HL-60/S4 treated with retinoic acid at 250 ng/mL for 4 days and 3 days (cell line): ENCODE data around the gene NPS.

ENCODE experiments used
- in situ Hi-C: fragments of 300-500 bp; cut with MboI; formaldehyde crosslinking; loops from 2 replicates; pipeline ENCODE4 v1.7.0; 2022; ENCODE audit warnings: low sequenced_read_pairs

The NPS gene

DNA sequence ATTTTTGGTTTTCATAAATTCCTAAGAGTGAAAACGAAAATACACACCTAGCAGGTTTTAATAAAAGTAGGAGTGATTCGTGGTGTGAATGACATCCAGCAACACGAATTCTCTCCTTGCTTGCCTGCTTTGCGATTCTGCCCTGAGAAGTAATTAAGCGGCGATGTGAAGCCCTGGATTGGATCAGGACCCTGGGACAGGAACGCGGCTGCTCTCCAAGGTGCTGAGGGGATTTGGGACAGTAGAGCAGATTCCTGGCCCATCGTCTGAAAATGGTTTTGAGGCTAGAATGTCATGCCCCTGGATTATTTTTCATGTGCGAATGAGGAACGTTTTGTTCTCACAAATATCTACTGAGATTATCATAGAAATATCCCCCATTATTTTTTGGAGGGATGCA lies 7.8 kb downstream of the NPS start:
- in situ Hi-C loops, result no loop called here

DNA sequence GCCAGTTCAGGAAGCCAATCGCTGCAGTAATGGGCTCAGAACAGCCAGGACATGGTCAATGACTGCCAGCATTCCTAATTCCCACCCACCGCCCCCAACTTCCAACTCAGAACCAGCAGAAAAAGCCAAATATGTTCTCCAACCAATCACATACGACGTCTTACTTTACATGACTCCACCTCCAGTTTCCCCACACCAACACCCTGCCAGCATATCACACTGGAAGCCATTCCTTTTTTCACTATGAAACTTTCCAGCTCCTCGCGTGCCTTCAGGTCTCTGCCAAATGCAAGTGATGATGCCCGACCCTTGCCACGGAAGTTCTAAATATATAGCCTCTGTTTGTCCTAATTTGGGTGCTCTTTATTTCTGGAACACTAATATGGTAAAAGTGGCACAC lies 12.5 kb downstream of the NPS start:
- in situ Hi-C loops, result no loop called here

DNA sequence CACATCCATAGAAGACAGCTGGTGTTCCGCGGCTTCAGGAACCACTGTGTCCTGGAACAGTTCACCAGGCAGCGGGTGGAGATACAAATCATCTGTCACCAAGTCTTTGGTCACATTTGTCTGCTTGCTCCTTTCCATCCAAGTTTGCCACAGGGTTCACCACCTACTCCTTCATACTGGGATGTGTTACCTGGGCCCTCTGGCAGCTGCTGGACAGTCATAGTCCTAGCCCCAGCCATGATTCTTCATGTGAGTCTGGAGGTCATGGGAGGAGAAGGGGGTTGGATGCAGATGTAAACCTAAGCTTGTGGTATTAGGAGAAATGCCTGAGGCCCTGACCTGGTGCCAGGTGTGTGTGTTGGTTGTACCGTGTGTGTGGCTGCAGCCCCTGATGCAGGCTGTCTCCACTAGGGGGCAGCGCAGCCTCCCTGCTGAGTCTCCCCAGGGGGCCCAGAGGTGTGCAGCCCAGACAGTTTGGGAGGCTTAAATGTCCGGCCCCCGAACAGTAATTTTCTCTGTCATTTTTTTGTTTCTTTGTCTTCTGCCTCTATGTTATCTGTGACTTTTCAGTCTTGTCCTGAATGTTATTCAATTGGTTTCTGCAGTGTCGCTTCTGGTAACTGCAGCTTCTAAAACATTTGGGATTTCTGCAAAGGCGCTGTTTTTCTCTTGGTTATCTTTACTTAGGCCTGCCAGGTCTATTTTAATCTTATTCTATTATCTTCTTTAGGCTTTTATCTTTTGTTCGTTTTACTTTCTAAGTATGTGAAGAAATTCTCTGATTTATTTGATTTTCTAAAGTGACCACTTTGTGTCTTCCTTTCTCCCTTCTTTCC lies 14.8 kb downstream of the NPS start:
- in situ Hi-C loops, result no loop called here

DNA sequence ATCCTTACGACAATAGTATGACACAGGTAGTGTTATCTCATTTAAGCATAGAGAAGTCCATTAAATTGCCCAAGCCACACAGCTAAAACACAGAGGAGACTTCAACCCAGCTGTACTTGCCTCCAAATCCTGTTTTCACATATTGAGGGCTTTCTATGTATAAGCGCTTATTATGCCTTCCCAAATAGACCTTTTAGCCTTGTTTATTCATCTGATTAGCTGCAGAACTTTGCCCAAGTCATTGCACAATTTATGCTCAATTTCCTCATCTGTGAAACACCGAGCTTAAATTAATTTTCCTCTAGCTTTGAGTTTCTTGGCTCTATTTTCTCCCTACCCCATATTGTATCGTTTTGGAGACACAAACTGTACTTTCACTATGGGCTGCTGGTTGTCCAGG lies 15.5 kb downstream of the NPS start:
- in situ Hi-C loops, result no loop called here

DNA sequence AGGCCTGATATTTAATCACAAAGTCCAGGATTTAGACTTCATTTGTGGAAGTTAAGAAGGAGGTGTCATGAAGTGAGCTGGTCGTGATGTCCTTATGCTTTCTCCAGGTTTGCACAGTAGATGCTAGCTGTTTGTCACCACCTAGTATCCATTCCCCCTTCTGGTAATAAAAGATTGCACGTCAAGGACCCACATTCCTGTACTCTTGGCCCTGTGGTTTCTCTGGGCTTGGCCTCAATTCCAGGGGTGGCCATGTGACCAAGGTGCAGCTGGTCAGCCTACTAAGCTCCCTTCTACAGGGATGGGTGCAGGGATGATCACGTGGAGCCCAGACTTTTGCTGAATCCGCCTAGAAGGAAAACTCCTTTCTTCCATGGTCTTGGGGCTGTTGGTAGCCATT lies 16.5 kb downstream of the NPS start:
- in situ Hi-C loops, result no loop called here

DNA sequence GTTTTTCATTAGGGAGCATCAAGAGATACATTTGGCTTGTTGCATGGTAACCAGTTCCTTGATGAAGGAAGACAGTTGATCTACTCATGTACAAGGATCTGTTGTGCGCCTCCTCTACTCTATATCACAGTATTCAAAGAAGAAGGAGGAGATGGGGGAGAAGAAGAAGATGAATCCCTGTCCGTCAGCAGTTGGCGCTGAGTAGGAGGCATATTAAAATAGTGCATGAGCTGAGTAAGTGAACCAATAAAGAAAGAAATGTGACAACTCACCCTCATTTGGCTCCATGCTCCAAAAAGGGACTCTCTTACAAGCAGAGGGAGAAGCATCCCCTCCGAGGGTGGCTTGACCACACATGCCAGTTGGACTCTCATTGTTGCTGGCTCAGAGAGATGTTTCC lies 20.1 kb downstream of the NPS start:
- in situ Hi-C loops, result no loop called here

DNA sequence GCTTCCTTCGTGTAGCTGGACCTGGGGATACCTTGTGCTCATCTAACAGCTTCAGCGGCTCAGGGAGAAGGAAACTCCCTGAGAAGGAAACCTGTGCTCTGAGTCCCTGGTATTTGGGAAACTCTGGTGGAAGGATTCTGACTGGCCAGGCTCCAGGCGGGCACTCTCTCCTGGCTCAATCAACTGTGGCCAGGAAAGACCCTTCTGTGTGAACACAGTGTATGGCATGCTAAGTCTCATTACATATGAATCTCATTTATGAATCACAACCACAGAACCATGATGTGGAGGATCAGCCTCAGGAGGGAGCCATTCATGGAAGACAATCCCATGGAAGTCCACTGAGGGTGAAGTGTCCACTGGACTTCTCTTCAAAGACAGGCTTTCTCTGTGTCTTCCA lies 20.9 kb downstream of the NPS start:
- in situ Hi-C loops, result no loop called here

DNA sequence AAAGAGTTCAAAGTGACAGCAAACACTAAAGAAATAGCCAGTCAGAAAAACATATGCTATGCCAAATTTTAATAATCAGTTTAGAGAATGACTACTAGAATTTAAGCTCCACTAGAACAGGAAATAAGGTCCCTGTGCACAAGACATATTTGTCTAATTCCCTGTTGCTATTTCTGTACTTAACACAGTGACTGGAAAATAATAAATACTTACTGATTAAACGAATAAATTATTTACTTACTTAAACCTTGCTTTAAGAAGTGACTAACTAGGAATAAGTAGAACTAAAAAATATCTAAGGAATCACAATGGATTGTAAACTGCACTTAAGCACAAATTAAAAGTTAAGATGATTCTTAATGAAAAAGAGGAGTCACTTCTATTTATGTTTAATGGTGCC lies 22.3 kb downstream of the NPS start:
- in situ Hi-C loops, result no loop called here

DNA sequence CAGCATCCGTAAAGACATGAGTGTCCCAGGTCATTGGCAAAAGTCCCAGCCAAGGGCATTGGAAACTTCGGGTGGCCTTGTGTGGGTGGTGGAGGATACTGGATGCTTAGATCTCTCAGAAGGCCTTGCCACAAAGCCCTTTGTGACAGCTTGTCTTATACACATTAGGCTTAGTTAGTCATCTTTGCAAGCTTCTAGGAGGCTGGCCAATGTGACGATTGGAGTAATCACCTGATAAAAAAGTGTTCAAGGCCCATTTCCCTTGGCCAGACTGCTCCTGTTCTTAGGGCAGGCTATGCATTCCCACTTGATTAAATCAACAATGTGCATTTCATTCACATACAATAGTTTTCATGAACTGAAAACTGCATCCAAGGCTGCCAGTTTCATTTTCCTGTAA lies 26.9 kb downstream of the NPS start:
- in situ Hi-C loops, result no loop called here

DNA sequence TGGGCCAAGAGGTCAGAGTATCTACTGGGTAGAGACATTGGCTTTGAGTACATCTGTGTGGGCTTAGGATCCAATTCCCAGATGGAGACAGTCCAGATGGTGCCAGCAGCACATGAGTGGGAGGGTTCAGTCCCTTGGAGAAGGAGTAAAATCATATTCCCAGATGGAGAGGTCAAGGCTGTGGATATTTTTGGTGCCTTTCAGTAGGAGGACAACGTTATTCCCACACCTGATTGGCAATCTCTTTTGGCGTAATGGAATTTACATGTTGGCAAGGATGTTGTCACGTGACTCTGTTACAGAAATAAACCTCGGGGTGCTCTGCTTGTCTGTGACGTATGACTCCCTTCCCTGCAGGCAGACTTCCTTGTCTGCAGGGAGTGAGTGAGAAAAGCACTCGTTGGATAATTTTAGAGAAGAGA lies 27.6 kb downstream of the NPS start:
- in situ Hi-C loops, result no loop called here

DNA sequence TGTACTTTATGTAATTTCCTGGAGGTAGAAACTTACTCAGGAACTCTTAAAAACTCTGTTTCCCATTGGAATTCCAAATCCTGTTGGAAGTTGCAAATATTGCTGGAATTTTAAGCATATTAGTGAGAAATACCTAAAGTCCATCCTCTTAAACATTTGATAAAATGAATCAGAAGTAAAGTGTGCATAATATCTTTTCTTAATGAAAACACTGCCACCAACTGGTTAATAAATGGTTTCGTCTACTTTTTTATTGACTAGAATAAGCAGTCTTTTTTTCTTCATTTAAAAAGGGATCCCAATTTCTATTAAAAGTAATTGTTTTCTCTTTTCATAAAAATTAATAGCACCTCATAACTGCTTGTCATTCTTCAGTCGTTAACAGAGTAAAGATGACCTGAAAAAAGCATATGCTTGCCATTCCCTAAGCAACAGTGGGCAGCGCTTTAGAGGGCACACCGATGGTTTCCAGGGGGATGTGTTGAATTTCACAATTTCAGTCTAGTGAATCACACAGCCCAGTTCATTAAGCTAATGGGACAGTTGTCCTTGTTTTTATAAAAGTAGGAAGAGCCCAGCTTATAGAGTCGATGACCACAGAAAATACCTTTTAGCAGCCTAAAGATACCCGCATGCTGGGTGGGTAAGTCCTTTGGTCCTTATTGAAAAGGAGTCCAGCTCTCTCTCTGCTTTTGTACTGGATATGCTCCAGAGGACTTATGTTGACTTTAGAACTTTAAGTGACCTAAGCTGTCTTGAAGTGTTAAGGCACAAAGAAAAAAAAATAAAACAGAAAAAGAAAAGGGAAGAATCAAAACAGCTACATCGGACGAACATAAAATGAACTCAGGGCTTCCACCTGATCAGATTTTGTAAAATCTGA lies 28.5 kb downstream of the NPS start:
- in situ Hi-C loops, result no loop called here

DNA sequence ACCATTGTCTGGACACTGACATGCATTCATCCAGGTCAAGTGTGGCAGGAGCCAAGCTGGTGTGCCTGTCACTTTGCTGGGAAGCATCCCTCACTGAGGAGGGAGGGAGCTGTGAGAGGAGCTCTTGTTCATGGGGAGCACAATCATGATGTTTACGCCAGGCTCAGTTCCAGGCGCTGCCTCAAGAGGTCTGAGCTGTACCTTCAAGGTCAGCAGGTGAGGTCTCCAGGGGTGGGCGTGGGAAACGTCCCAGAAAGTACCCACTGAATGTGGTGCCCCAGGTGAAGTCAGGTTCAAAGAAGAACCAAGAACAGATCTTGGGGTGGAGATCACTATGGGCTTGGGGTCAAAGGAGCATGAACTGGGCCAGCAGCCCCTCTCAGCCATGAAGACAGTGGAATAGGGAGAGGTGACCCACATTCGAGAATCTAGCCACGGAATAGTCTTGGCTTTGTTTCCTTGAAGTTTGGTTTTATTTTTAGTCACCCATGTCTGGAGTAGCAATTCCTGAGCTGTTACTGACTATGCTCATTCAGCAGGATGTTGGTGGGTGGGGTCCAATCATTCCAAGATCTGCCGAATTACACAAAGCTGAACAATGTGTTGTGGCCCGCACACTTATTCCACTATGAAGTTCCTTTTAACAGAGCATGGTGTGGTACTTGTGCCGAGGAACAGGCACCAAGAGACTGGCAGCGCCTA lies 29.3 kb downstream of the NPS start:
- in situ Hi-C loops, result no loop called here

DNA sequence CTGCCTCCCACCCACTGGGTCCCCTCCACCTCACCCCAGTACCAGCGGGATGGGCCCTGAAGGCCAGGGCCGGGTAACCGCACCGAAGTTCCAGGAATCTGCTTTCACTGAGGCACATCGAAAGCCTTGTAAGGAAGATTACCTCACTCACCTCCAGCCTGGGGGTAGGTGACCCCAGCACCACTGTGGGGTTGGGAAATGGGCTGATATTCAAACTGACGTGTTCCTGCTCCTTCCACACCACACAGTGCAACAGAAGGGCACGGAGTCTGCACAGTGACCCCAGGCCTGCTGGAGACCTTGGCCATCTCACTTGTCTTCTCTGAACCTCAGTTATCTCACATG lies 29.8 kb downstream of the NPS start:
- in situ Hi-C loops, result no loop called here

DNA sequence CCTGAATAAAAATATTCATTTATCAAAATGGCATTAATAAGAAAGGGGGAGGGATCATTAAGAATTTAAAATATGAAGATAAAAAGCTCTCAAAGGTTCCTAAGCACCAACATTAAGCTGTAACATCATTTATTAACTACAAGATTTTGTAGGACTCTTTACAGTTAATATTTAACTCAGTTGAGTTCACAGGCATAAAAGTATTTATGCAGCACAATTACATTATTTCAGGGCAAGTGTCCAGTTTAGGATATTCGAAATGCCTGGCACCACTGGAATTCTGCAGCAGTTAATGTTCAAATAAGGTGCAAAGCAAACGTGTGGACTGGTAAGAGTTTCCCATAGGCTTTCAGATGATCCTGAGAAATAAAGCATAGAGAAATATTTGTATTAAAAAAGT lies 30.5 kb downstream of the NPS start:
- in situ Hi-C loops, result no loop called here

DNA sequence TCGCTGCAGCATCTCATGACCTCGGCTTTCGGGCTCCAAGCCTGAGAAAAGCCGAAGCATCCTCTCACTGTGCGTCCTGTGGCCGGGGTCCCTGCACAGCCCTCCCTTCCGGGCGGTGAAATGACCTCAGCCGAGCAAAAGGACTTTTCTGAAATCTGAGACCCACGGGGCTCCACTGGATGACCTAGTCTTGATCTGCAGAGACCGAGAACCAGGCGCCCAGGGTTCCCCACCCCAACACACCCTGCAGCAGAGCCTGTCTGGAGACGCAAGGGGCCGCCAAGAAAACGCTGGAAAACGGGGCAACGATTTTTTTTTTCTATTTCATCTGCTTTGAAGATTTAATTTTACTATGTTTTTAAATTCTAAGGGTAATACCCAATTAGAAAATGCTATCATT lies 31.7 kb downstream of the NPS start:
- in situ Hi-C loops, result no loop called here

DNA sequence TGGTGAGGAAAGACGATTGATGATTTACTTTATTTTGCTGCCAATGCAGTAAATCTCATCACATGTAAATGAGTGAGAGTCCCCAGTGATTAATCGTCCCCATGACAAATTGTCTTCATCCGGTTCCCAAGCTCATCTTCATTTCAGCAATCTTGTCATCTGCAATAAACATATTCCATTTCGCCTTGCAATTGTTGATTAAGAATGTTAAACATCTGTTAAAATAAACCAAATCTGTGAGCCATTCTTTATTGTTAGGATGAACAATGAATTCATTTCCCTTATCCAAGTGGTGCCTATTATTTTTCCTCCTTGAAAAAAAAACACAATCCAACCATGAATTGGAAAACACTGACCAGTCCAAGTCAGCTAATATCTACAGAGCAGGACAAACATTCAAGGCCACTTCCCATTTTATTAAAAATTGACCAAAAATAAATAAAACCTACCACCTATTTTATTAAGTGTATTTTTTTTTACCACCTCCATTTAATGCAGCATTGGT lies 36.5 kb downstream of the NPS start:
- in situ Hi-C loops, result no loop called here

DNA sequence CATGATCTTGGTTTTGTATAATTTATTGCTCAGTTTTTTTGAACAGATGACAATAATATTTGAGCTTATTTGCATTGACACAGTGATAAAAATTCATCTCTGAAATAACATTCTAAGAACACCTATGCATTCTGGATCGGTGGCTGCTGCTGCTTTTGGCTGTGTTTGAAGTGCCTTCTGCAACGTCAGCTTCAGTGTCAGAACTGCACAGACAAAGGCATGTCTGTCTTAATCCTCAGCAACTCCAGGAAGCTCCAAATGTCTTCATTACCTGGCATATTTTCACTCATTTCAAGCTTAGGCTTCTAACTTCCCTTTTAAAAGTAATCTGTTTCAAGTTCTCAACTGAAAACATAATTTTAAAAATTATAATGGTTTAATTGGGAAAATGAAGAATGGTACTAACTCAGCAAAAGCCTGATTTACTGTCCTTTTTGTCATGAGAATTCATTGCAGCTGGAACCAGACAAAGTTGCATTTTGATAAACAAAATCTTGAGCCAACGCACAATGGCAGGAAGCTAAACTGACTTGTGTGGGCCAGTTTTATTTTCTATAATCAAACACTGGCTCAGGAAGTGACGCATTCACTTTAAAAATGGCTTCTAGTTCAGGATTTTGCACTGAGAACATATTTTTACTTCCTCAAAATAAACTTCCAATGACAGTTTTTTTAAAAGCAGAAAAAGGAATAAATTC lies 38.7 kb downstream of the NPS start:
- in situ Hi-C loops, result no loop called here

DNA sequence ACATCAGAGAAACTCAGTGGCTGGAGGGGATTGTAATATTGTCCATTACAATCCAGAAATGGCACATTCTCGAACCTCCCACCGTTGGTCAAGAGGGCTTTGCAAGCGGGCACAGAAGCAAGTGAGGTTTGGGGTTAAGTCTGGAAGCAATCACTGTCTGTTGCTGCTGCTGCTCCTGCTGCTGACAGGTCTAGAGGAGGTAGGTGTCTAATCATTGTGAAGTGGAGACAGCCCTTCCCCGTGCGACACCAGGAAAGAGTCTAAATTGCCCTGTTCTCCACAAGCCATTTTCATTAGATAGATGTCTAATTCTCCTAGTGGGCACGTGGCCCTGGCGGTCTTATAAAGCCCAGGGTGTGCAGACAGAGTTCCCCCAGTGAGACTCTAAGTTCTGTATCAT lies 43.5 kb downstream of the NPS start:
- in situ Hi-C loops, result no loop called here

DNA sequence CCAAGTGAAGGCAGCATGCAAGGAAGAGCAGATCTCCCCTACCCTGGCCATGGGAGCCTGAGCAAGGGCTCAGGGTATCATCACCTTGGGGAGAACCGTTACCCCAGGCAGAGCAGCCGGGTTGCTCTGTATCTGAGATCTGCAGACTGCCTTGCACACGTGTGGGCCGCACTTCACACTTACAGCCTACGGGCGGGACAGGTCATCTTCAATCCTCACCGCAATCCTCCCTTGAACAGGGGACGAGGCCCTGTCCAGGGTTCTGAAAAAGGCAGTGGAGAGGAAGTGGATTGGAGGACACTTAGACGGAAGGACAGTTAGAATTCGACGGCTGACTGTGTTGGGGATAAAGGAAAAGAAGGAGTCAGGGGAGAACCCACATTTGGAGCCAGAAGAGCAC lies 51.4 kb downstream of the NPS start:
- in situ Hi-C loops, result no loop called here
